GM10847 (cell line): ENCODE results near the gene GLYR1.

ENCODE experiments used
- POLR2A ChIP-seq: IDR thresholded peaks from 2 replicates; pipeline ENCODE4 v1.6.1; 2011; ENCODE audit not compliant: insufficient read length; ENCODE audit errors: extremely low read depth

The GLYR1 gene

DNA sequence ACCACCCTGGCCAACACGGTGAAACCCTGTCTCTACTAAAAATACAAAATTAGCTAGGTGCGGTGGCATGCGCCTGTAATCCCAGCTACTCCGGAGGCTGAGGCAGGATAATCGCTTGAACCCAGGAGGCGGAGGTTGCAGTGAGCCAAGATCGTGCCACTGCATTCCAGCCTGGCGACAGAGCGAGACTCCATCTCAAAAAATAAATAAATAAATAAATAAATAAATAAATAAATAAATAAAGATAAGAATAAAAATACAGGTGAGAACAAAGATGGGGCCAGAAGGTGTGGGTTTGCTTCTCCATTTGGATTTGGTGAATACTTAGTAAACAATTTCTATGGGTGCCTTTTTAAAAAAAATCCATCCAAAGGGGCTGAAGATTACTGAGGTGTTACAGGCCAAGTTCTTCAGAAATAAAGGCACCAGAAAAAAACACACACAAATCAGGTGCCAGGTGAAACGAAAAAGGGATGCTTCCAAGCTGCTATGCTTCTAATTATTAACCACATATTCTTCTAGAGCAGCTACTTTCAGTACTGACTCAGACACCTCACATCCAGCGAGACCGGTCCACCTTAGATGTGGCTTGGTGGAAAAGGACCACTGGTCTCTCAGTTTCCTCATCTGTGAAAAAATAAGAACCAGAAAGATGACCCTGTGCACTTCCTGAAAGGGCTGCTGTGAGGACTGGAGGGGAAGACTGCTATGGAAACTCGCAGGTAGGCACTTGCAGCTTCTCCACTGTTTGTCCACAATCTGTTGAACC lies 9.2 kb downstream of the GLYR1 start:
- no peak for TF ChIP-seq POLR2A

DNA sequence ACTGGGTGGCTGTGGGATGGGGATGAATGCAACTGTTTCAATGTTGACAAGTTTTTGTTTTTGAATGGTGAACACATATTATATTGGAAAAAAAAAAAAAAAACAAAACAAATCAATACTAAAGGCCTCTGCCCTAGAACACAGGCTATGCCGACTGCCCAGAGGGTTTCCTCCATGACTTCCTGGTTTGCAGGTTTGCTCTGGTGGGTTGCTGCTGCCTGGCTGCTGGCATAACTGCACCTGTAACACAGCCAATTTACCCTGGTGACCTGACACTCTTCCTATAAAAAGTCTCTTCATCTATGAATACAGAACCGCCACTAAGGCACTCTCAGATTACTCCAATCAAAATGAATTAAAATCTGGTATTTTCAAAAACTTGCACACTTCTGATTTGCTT lies 10.4 kb downstream of the GLYR1 start:
- TF ChIP-seq POLR2A = no peak

DNA sequence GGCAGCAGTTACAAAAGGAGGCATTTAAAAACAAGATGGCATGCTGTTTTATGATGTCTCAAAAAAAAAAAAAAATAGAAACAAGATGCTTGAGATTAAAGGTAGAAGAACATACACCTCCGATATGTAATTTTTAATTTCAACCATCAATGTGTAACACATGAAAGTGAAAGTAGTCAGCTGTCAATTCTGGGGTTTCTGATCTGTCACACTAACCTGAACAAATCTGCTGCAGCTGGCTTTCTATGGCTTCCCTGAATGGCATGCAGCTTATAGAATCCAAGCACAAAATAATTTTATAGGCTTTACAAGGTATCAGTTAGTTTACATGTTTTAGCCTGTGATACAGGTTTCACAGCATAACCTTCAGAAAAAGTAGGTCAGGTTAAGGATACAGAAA lies 13.5 kb downstream of the GLYR1 start:
- no peak for TF ChIP-seq POLR2A

DNA sequence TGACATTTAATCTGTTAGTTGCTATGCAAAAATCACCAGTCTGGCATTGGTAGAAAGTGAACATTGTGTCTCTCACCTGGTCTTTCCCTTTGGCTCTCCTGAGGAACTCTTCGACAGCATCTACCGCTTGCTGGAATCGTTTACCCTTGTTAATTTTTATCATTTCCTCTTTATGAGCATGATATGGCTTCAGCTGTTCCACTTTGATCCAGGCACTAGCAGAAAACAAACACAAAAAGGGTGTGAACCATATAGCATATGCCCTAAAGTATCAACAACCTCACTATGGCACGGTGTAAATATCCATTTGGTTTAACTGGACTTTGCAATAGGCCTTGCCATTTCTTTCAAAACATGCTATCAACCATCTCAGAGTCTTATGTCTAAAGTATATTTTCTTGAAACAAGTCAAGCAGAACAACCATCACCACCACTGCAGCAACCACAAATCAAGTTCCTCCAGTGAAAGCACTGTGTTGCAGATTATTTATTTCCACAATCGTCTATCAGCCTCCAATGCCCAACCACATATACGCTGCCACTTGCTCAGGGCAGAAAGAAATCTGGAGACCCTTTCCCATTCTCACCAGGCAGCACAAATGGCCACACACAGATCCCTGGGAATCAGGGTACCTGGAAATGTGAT lies 14.3 kb downstream of the GLYR1 start:
- no peak for TF ChIP-seq POLR2A

DNA sequence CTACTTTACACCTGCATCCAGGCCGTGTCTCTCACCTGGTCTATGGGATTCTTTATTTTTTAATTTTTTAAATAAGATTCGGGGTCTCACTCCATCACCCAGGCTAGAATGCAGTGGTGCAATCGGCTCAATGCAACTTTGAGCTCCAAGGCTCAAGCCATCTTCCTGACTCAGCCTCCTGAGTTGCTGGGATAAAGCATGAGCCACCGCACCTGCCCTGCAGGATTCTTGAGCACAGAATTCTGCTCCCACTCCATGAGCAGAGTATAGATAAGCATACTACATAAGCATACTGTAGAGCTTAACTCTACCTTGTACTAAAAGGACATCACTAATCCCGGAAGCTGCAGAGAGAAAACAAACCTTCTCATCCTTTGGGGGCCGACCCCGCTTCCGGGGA lies 15.5 kb downstream of the GLYR1 start:
- TF ChIP-seq POLR2A = no peak

DNA sequence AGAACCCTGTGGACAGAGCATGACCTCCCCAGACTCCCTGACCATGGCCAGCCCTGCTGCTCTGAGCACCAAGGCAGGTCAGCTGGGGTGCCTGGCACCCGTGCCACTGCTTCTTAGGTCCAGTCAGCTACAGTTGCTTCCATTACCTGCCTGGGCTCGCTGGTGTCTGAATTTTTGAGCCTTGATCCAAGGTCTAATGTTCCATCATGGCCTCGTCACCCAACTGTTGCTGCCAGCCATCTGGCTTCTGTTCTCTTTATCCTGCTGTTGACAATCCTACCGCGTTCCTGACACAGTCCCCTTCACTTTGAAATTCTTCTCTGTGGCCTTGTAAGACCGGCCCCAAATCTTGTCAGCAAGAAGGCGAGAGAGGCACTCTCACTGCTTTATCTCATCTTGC lies 16.7 kb downstream of the GLYR1 start:
- no peak for TF ChIP-seq POLR2A

DNA sequence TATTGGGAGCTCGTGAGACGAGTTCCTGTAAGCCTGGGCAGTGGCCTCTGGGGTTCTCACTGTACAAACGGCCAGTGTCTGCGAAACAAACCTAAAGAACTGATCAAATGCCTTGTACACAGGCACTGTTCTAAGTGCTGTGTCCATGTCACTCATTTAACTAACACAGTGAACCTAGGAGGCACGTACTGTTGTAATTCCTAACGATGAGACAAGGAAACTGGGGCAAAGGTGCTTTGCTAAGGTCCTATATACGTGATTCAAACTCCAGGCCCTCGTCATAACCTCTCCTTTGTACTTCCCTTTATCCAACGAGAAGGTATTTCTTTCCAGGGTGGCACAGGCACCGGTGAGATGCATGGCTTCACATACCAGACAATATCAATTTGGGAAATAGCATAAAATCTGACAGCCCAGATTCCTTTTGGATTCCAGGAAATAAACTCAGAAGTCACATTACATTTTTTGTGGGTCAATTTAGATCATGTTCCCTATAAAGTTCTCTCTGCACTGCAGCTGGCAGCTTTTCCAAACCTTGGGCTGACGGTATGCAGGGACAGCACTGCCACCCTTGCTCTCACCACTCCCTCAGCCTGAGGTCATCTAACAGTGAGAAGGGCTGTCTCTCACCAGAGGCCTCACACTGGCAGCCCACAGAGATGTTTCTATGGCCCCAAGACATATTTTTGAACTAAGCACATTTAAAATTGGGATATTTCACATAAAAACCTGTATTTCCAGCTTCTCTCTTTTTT lies 18.3 kb downstream of the GLYR1 start:
- no peak for TF ChIP-seq POLR2A

DNA sequence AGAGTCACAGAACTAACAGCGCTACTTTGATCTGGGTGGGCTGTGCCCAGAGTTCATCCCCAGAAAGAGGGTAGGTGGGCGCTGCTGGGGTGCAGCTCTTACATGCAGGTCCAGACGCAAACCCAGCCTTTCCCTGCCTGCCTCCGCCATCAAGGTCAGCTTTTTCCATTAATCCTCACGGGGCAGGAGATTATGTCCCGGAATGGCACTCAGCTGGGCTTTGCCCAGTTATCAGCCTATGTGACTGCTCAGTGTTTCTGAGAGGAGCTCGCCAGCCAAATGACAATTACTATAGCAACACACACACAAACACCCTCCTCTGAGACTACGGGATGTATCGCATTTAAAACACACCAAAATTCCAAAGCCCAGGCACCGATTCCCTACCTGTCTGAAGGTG lies 20.1 kb downstream of the GLYR1 start:
- TF ChIP-seq POLR2A = no peak

DNA sequence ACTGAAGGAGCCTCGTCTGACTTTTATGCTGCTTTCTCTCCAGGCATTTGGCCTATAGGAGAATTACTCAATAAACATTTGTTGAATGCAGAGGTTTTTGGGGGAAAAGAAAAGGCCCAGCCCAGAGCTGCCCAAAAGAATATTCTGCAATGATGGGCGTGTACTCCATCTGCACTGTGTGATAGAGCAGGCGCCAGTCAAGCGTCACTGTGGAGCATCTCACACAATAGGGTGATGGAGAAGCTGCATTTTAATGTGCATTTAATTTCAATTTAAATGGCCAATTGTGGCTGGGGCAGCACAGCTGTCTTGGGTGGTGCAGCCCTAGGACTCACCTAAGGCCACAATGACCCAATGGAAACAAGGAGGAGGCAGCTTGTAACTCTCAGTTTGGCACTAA lies 20.6 kb downstream of the GLYR1 start:
- TF ChIP-seq POLR2A = no peak

DNA sequence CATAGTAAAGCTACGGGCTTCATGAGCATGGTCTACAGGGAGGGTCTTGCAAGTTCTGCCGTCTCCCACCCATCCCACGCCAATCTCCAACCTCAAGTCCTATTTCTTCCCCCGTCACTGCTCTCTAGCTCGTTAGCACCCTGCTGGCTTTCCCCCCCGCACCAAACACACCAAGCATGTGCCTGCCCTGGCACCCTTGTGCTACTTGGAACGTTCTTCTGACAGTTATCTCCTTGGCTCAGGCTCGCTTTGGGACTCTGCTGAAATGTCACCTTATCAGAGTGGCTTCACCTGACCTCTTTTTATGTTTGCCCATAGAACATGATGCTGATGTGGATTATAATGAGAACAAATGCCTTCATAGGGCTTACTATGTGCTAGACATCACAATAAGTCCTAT lies 21.9 kb downstream of the GLYR1 start:
- TF ChIP-seq POLR2A = no peak

DNA sequence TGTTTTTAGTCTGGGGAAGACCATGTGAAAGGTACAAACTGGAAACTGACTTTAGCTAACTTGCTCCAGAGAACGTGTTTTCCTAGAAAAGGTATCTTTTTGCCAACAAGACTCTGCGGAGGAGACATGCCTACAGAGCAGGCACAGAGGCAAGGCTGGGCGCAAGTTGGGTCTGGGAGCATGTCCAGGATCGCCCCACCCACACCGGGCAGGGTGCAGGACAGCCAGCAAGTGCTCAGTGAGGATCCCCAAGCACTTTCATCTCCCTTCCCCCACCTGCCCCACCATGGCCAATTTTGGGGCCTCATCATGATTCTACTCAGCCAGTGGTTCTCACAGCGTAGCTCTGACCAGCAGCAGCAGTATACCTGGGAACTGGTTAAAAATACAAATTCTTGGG lies 26.4 kb downstream of the GLYR1 start:
- TF ChIP-seq POLR2A = no peak

DNA sequence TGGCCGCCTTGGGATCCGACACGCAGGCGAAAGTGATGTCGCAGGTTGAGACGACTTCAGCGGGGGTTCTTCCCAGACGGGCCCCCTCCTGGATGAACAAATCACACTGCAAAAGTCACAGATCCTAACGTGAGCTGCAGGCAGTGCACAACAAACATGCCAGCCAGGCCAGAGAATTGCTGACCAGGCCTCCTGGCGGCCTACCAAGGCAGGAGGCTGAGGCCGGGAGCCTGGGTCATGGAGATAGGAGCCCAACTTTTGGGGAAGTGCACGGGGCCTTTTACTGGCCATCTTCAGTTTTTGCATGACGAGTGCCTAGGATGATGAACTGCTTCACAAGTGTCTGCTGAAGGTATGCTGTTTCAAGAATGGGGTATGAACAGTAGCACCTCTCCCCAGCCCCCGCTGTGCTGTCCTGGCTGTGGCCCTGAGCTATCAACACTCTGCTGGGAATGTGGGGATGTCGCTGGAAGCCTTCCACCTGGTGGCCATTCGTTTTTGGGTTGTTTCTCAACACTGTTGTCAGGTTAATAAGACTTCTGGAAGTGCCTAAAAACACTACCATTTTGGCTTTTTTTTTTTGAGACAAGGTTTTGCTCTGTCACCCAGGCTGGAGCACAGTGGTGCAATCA lies 32.4 kb downstream of the GLYR1 start:
- TF ChIP-seq POLR2A = no peak

DNA sequence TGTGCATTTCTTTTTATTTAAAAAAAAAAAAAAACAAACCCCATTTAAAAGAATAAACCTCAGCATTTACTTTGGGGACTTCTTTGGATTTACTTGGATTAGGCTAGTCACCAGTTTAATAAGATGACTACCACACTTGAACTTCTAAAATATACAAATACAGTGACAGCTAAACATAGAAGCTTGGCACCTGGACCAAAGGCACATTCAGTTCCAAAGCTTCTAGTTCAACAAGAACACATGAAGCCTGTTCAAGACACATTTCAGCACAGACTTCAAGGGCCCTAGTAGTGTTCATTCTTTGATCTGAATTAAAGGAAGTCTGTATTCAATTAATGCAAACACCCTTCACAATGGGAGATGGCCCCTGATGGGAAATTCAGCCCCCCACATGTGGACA lies 33.0 kb downstream of the GLYR1 start:
- TF ChIP-seq POLR2A = no peak

DNA sequence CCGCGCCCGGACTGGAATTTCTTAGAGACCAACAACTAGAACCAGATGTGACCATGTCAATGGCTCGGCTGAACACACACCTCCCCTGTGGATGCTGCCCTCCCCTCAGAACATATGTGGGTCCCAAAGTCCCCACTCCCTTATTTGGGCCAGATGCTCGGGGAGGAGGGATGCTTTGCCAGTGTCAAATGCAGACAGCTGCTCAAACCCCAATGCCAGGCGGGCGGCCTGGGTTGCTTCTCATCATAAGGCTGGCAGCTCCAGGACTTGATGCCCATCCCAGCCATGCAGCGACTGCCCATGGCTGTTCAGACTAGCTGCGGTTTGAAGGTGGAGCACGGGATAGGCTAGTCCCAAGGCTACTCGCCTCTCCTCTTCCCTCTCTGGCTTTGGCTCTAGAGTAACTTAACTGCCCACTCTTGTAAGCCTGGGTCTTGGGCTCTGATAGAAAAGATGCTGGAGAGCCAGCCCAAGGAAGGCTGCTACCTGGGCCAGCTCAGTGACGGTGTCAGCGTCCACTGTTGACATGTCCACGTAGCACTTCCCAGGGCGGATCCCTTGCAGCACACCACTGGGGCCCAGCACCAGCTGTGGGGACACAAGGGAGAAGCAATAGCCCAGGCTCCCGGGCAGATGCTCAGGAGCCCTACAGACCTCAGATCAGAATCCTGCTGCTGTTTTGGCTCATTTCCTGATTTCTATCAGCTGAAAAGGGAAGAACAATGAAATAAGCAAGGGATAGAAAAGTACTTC lies 33.7 kb downstream of the GLYR1 start:
- no peak for TF ChIP-seq POLR2A

DNA sequence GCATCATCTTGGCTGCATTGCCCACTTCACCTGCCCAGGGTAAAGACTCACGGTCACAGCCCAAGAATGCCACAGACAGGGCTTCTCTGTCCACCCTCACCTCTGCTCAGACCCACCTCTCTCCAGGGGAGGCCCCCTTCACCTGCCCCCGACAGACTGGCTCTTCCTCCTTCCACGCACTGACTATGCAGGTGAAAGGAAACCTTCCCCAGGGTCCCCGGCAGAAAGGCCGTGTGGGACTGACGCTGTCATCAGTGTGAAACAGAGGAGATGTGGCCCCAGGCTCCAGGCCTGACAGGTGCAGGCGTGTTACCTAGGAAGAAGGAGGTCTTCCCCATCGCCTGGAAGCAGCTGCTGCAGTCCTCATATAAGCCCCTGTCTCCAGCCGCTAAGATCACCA lies 35.3 kb downstream of the GLYR1 start:
- no peak for TF ChIP-seq POLR2A
